Measurements from ENCODE around the gene S100A8. TPM values are rescaled to one million over a fixed set of nuclear protein-coding genes. Genes with fewer than 3 reads are reported as not detected.

S100A8 gene
- total RNA-seq, 1 donor from 2014 or later: 266 TPM

- no peak overlapping the region for H3K4me3 ChIP-seq
- no peaks in the 10 kb centered on the region for H3K9me3 ChIP-seq
- peaks cover 9% of the 10 kb centered on the region for H3K4me1 ChIP-seq
- no peak overlapping the region for H3K27ac ChIP-seq
- DNase-seq (no peak), ATAC-seq (peak; percentile 26)
- intact Hi-C loops (cut with DNase I): no loop called here
- peaks cover 26% of the 10 kb centered on the region for H3K27me3 ChIP-seq
- no peaks in the 10 kb centered on the region for H3K36me3 ChIP-seq
- no peak for TF ChIP-seq CTCF (IDR thresholded peaks at IDR 0.05)
Observed at GRCh38 chr1:153346077-153346723, 44.7 kb downstream of the S100A8 start.

- no peaks in the 10 kb centered on the region for H3K9me3 ChIP-seq
- H3K27me3 ChIP-seq: peaks cover 21% of the 10 kb centered on the region
- H3K36me3 ChIP-seq: no peaks in the 10 kb centered on the region
- H3K27ac ChIP-seq: no peak overlapping the region
- peaks cover 9% of the 10 kb centered on the region for H3K4me1 ChIP-seq
- DNase-seq (no peak), ATAC-seq (no peak)
- H3K4me3 ChIP-seq: no peak overlapping the region
- intact Hi-C loops (cut with DNase I): no loop called here
- TF ChIP-seq CTCF (IDR thresholded peaks at IDR 0.05): no peak
Observed at GRCh38 chr1:153345187-153346076, 45.4 kb downstream of the S100A8 start.

GRCh38 chr1:153344718-153345025 is 46.2 kb downstream of the S100A8 start:
- Histone ChIP-seq H3K9me3 (no peaks in the 10 kb centered on the region), H3K36me3 (no peaks in the 10 kb centered on the region), H3K27me3 (peaks cover 15% of the 10 kb centered on the region), H3K4me1 (peaks cover 9% of the 10 kb centered on the region), H3K27ac (no peak overlapping the region), H3K4me3 (no peak overlapping the region)
- no peak for TF ChIP-seq CTCF (IDR thresholded peaks at IDR 0.05)
- intact Hi-C loops (cut with DNase I): no loop called here
- ATAC-seq (peak; percentile 84), DNase-seq (no peak)

GRCh38 chr1:153343811-153344717 is 46.8 kb downstream of the S100A8 start:
- intact Hi-C loops (cut with DNase I): no loop called here
- peaks cover 14% of the 10 kb centered on the region for H3K27me3 ChIP-seq
- no peak overlapping the region for H3K4me3 ChIP-seq
- H3K9me3 ChIP-seq: no peaks in the 10 kb centered on the region
- ATAC-seq (peak; percentile 5), DNase-seq (no peak)
- no peak for TF ChIP-seq CTCF (IDR thresholded peaks at IDR 0.05)
- no peaks in the 10 kb centered on the region for H3K36me3 ChIP-seq
- no peak overlapping the region for H3K27ac ChIP-seq
- H3K4me1 ChIP-seq: peaks cover 9% of the 10 kb centered on the region

GRCh38 chr1:153343040-153343681 is 47.7 kb downstream of the S100A8 start:
- ATAC-seq (no peak), DNase-seq (no peak)
- no peaks in the 10 kb centered on the region for H3K9me3 ChIP-seq
- peaks cover 9% of the 10 kb centered on the region for H3K4me1 ChIP-seq
- H3K36me3 ChIP-seq: no peaks in the 10 kb centered on the region
- H3K4me3 ChIP-seq: no peak overlapping the region
- H3K27me3 ChIP-seq: peaks cover 12% of the 10 kb centered on the region
- intact Hi-C loops (cut with DNase I): no loop called here
- TF ChIP-seq CTCF (IDR thresholded peaks at IDR 0.05): no peak
- no peak overlapping the region for H3K27ac ChIP-seq
